ENCODE results near the gene PDCD7.
A peak's percentile ranks its signal among the peaks of the same experiment; 100 is the strongest.
"Not testable (repeated sequence)": the region's sequence is repeated elsewhere in the genome, so short reads cannot be mapped to it uniquely, and the experiment has no call there.

The PDCD7 gene

DNA sequence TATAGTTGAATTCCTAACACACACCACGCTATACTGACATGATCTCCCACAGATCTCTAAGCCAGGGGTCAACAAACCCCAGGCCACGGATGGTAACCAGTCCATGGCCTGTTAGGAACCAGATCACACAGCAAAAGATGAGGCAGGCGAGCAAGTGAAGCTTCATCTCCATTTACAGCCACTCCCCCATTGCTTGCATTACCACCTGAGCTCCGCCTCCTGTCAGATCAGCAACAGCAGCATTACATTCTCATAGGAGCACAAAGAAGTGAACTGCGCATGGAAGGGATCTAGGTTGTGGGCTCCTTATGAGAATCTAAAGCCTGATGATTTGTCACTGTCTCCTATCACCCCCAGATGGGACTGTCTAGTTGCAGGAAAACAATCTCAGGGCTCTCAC lies 2.7 kb downstream of the PDCD7 start:
- DNase-seq (ENCODE audit: low read depth), result no peak

GRCh38 chr15:65115542-65115941 lies 18.1 kb downstream of the PDCD7 start:
- no peak for DNase-seq (ENCODE audit: low read depth)

DNA sequence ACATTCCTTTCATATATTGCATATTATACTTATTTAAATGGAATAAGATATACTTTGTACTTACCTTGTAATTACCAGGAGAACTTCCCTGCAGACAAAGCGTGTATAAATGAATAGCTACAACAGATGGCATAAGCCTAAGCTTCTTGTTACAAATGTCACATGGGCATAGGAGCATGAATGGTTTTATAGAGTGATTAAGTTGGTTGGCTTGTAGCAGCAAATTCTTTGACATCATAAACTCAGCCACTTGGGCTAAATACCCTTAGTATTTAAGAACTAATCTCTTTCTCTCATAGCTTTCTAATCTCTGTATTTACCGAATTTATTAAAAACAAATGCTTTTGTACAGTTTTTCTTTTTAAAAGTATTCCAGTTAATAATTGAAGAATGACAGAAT lies 18.5 kb downstream of the PDCD7 start, which contains the start of gene UBAP1L:
TSS of gene UBAP1L (minus strand) at position 115 of the 400 bp plus-strand sequence. CDS start 8,985 bp downstream, outside the sequence.
- DNase-seq (ENCODE audit: low read depth), result no peak

DNA sequence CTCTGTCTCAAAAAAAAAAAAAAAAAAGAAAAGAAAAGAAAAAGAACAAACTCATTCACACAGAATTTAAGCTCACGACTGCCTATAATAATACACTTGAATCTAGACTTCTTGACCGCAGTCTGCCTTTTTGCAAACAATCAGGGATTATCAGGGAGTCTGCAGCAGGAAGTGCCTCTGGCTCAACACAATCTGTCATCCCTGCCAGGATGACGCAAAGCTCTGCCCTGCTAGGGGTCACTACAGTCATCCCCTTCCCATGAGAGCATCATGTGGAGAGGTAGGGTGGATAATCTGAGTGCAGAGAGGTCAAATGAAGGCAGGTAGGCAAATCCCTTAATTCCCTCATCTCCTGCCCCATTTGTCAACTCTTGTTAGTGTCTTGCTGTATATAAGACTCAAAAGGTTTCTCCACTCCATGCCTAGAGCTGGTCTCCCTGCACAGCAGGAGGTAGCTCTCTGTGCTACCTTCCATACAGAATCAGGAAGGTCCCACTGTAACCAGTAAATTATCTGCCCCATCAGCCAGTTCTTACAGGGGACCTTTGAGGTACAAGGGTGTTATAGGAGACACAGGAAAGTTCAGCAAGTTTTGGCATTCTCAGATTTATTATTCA lies 22.8 kb downstream of the PDCD7 start:
- DNase-seq (ENCODE audit: low read depth), result peak; percentile 33

DNA sequence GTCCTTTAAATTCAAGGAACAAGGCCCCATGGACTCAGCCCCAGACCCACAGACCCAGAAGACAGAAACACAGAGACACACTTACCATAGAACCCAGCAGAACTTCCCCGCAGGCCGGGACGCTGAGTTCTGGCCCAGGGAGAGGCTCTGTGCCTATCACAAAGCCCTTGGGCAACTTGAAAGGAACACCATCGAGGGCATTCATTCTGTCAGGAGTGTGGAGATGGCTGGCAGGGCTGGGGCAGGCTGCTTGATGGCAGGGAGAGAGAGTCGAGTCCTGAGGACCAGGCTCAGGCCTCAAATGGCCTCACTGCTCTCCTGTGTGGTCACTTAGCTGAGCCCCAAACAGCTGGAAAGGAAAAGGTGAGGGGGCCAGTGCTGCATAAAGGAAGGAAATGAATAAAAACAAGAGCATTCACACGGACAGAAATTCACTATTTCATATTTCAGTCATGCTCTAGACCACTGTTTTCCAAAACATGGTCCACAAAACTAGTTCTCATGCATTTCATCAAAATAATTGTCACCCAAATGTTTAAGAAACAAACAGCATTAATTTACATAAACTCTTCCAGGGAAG lies 27.5 kb downstream of the PDCD7 start:
- DNase-seq (ENCODE audit: low read depth), result no peak

GRCh38 chr15:65105038-65105437 lies 28.6 kb downstream of the PDCD7 start:
- DNase-seq (ENCODE audit: low read depth), result no peak

DNA sequence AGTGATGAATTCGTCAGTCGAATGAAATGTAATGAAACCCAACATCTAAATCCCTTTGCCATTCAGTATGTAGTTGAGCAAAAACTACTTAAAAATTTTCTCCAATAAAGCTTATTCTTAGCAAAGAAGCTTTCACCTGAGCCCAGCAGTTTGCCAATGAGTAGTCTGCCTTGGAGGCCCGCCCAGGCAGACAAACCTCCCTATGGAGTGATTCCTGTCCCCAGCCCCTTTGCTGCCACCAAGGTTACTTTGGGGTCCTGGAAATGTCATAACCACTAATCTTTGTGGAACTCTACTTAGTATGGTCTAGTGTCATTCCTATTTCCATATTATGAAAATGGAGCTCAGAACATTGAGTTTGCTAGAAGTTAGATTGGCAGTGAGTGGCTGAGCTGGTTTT lies 30.7 kb downstream of the PDCD7 start:
- no peak for DNase-seq (ENCODE audit: low read depth)

GRCh38 chr15:65101891-65102708 lies 31.5 kb downstream of the PDCD7 start:
- no peak for DNase-seq (ENCODE audit: low read depth)

- peak; percentile 38 for DNase-seq (ENCODE audit: low read depth)
These were observed 32.2 kb downstream of the PDCD7 start for GRCh38 chr15:65101411-65101890.

GRCh38 chr15:65100442-65100841 lies 33.2 kb downstream of the PDCD7 start:
- DNase-seq (ENCODE audit: low read depth), result no peak

DNA sequence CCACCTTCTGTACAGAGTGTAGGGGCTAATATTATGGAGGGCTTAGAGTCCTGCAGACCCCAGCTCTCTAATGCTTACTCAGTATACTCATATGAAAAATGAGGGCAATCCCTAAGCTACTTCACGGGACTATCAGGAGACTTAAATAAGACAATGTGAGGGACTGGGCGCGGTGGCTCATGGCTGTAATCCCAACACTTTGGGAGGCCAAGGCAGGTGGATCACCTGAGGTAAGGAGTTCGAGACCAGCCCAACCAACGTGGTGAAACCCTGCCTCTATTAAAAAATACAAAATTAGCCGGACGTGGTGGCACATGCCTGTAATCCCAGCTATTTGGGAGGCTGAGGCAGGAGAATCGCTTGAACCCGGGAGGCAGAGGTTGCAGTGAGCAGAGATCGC lies 33.8 kb downstream of the PDCD7 start:
- not testable (repeated sequence) for DNase-seq (ENCODE audit: low read depth)

DNA sequence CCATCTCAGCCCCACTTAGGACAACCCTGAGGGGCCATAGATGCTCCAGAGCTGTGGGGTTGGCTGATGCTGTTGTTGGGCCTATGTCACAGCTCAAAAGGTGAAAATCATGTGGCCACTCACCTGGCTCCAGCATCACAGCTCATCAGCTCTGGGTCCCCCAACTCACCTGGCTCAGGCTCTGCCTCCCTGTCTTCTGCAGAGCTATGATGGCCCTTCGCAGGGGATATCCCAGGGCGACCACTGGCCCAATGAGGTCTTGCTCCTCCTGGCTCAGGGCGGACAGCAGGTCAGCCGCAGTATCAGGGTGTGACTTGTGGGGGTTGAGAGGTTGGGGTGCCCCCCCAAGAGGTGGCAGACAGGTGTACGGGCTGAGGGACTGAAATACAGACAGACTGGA lies 34.3 kb downstream of the PDCD7 start:
- DNase-seq (ENCODE audit: low read depth), result no peak

DNA sequence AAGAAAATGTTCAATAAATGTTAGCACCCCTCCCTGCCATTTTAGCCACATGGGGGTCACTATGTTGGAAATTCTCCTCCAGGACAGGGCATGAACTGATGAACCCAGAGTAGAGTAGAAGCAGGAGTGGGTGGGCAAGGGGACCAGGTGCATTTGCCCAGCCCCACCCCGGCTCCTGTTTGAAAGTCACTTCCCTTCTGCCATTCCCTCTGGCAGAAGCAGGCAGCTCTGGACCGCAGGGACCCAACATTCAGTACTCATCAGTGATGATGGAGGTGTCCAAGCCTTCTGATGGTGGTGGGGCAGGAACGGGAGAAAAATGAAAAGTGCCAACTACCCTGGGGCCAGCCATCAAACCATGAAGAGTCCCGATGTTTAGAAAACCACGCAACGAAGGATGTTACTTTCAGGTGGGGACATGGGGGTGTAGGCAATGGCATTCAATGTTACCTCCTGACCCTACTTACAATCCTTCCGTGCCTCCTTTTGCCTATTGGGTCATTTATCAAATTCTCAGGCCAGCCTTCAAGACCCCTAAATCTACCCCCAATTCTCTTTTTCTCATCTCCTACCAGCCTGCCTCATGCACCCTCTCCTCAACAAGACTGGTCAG lies 35.9 kb downstream of the PDCD7 start:
- DNase-seq (ENCODE audit: low read depth), result no peak

DNA sequence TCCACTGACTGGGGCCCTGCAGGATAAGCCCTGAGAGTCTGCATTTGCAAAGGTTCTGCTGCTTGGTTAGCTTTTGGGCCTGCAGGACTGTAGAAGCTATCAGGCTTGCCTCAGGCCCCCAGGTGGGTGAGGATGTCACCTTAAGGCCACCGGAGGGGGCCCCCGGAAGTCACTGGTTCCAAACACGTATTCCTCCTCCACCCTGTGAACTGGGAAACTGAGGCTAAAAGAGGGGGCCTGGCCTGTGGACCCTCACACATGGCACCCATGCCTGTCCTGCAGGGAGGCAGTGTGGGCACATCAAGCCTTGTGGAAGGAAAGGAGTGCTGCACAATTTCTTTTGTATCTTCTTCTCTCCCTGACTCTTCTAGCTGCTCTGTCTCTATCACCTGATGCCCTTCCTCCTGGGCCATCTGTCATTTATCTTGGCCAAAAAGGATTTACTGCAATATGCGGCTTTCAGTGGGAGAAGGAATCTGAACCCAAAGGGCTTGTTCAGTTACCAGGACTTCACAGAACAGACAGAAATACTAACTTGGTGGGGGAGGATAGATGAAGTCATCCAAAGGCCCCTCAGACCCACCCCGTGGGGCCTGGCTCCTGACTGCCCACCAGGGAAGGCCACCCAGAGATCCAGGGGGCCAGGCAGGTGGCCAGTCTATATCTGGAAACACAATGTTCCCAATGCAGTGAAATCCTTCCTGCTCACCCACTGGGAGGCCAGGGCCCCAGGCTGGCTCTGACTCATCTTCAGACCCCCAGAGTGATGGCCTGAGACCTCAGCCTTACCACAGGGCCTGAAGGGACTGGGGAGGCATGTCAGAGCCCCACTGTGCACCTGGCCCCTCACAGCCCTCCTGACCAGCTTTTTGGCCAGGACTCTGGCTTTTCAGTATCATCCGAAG lies 36.9 kb downstream of the PDCD7 start:
- DNase-seq (ENCODE audit: low read depth), result no peak

GRCh38 chr15:65095747-65096104 lies 37.9 kb downstream of the PDCD7 start:
- no peak for DNase-seq (ENCODE audit: low read depth)

DNA sequence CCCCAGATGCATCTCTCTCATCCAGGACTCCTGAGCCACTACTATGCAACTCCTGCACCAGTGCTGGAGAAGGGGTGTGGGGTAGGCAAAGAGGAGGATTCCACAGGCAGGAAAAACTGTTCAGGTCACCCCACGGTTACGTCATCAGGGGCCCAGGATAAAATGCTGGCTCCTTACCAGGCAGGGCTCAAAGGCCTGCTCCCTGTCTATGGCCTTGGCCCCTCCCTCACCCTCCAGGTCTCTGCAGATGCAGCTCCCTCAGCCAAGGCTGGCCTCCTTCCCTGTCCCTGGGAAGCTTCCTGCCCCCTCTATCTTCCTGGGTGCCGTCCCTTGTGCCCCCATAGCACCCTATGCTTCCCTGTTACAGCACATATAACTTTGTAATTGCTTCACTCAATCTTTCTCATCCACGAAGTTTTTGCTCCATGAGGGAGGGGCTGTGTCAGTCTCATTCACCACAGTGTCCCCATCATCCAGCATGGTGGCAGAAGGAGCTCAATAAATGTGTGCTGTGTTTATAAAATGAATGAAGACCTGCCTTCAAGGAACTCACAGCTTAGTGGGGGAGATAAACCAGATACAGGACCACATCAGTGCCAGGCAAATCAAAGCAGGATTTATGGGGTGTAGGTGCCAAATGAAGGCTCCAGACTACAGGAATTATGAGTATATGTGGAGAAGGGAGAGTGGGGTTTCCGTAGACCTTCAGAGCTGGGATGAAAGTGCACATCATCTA lies 38.4 kb downstream of the PDCD7 start:
- DNase-seq (ENCODE audit: low read depth), result no peak

DNA sequence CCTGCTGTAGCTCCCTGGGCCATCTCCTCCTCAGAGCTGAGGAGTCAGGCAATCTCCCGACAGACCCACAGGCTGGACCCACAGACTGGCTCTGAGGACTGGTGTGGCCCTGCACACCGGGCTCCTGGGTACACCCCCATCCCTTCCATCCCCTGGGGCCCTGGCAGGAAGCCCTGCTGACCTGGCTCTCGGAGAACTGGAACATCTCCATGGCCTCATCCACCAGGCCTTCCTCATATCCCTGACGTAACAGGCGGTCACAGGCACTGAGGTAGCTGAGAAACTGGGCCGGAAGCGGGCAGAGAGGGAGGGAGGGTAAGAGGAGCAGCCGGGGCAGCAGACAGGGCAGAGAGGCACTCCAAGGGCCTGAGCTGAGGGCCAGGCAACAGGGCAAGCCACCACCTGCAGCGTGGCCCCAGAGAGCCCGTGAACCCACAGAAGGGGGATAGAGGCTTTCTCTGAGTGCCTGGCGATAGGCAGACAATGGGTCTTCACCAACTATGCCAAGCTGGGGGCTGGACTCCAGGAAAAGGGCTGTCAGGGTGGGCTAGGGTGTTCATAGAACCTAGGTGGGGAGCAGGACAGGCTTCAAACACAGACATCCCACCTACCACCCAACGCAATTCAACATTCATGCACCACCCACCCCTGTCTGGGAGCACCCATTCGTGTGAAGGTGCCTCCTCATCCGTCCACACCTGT lies 39.2 kb downstream of the PDCD7 start:
- DNase-seq (ENCODE audit: low read depth), result no peak

GRCh38 chr15:65093793-65094170 lies 39.8 kb downstream of the PDCD7 start:
- DNase-seq (ENCODE audit: low read depth), result not testable (repeated sequence)

GRCh38 chr15:65092911-65093792 lies 40.5 kb downstream of the PDCD7 start:
- no peak for DNase-seq (ENCODE audit: low read depth)
